VCaP (cell line): ENCODE results near the gene SHISA4.
A peak's percentile ranks its signal among the peaks of the same experiment; 100 is the strongest.

Experiments used
- H3K27ac ChIP-seq: fragments of 450-650 bp; 2 replicates; pipeline ENCODE4 v1.5.1; 2017
- CTCF ChIP-seq: fragments of 450-650 bp; conservative IDR thresholded peaks from 2 replicates; pipeline ENCODE4 v1.5.1; 2017; ENCODE audit warnings: mild to moderate bottlenecking, moderate library complexity

Gene SHISA4

GRCh38 chr1:201894343-201895119 lies 5.8 kb downstream of the SHISA4 start:
- no peak for TF ChIP-seq CTCF
- H3K27ac ChIP-seq, result no peak overlapping the region

GRCh38 chr1:201895120-201895665 lies 6.5 kb downstream of the SHISA4 start:
- no peak for TF ChIP-seq CTCF
- no peak overlapping the region for H3K27ac ChIP-seq

- peak; percentile 96 for TF ChIP-seq CTCF
- no peak overlapping the region for H3K27ac ChIP-seq
Measured at GRCh38 chr1:201895913-201896807, 7.5 kb downstream of the SHISA4 start.

GRCh38 chr1:201896951-201897391 lies 8.3 kb downstream of the SHISA4 start:
- no peak overlapping the region for H3K27ac ChIP-seq
- no peak for TF ChIP-seq CTCF

- no peak overlapping the region for H3K27ac ChIP-seq
- TF ChIP-seq CTCF, result no peak
Measured at GRCh38 chr1:201898240-201898894, 9.7 kb downstream of the SHISA4 start.

- H3K27ac ChIP-seq, result no peak overlapping the region
- TF ChIP-seq CTCF, result no peak
Measured at GRCh38 chr1:201898992-201899391, 10.3 kb downstream of the SHISA4 start.
